ENCODE data around the gene SMIM3. TPM values are rescaled to one million over a fixed set of nuclear protein-coding genes. Genes with fewer than 3 reads are reported as not detected.
"Not testable (repeated sequence)": the region's sequence is repeated elsewhere in the genome, so short reads cannot be mapped to it uniquely, and the experiment has no call there.

The SMIM3 gene
- total RNA-seq, 1 donor: 61.8 TPM

DNA sequence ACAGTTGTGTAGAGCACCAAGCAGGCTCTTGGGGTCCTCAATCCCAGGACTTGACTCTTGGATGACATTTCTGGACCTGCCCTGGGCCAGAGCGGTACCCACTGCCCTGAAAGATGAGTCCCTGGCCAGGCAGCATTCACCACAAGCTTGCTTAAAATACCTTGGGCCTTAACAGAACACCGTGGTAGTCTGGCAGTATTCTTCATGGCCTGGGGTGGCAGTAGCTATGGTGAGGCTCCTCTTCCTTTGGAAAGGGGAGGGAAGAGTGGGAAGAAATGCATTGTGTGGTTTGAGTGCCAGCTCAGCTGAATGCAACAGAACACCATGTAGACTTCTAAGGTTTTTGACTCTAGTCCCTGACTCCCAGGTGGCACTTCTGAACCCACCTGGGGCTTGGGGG, 38.4 kb downstream of the SMIM3 start:
- H3K4me3 ChIP-seq (ENCODE audit: low read depth, low read length): no peak overlapping the region
- no peak for TF ChIP-seq CTCF (IDR thresholded peaks at IDR 0.05; ENCODE audit: insufficient read depth, low read length)
- no peak for DNase-seq (ENCODE audit: low read depth)

GRCh38 chr5:150829744-150830143, 51.2 kb downstream of the SMIM3 start:
- DNase-seq (ENCODE audit: low read depth): no peak
- H3K4me3 ChIP-seq (ENCODE audit: low read depth, low read length): no peak overlapping the region
- no peak for TF ChIP-seq CTCF (IDR thresholded peaks at IDR 0.05; ENCODE audit: insufficient read depth, low read length)

DNA sequence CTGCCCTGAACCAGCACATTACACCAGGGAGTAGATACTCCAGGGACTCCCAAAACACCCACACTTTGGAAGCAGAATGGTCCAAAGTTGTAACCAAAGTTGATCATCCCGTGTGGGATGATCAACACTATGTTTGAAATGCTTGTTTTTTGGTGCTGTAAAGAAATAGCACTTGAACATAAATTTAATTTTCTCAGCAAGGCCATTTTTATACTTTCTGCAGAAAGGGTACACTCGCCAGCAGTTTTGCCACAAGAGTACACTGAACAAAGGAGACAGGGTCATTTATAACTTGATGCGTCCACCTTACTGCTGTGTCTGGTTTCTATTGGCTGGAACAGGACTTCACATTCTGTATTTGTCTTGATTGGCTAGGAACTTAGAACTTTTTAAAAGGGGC, 53.3 kb downstream of the SMIM3 start:
- H3K4me3 ChIP-seq (ENCODE audit: low read depth, low read length); DNase-seq (ENCODE audit: low read depth): not testable (repeated sequence)

DNA sequence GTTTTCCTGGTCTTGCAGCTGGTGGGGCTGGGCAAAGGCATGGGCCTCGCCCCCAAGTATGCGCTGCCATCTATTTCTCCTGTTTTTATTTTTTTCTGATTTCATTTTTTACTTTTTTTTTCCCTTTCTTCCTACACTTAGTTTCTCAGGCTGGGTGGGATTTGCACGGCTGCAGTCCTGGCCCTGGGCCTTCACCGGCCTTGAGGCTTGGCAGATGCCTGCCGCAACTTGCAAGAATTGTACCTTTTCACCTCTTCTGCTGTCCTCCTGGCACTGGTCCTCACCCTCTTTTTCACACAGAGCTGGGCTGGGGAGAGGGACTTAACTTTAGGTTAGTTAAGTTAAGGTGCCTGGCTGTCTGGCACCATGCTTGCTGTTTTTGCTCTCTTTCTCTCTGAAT, 57.5 kb downstream of the SMIM3 start:
- DNase-seq (ENCODE audit: low read depth): no peak
- H3K4me3 ChIP-seq (ENCODE audit: low read depth, low read length): no peak overlapping the region
- no peak for TF ChIP-seq CTCF (IDR thresholded peaks at IDR 0.05; ENCODE audit: insufficient read depth, low read length)

- H3K4me3 ChIP-seq (ENCODE audit: low read depth, low read length): no peak overlapping the region
- no peak for TF ChIP-seq CTCF (IDR thresholded peaks at IDR 0.05; ENCODE audit: insufficient read depth, low read length)
- DNase-seq (ENCODE audit: low read depth): no peak
These were observed 58.1 kb downstream of the SMIM3 start for GRCh38 chr5:150836703-150837102.

- H3K4me3 ChIP-seq (ENCODE audit: low read depth, low read length); DNase-seq (ENCODE audit: low read depth): not testable (repeated sequence)
These were observed 66.8 kb downstream of the SMIM3 start for GRCh38 chr5:150845185-150845859.

DNA sequence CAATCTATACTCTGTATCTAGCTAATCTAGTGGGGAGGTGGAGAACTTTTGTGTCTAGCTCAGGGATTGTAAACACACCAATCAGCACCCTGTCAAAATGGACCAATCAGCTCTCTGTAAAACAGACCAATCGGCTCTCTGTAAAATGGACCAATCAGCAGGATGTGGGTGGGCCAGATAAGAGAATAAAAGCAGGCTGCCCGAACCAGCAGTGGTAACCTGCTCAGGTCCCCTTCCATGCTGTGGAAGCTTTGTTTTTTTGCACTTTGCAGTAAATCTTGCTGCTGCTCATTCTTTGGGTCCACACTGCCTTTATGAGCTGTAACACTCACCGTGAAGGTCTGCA, 67.7 kb downstream of the SMIM3 start, which contains the start of gene IRGM:
Gene IRGM, plus strand, starts transcription at position 214 of the 346 bp plus-strand sequence. CDS start 1,603 bp downstream, outside the sequence.
- H3K4me3 ChIP-seq (ENCODE audit: low read depth, low read length): not testable (repeated sequence)

More for the DNA sequence above, 67.7 kb downstream of the SMIM3 start, which contains the start of gene IRGM:
- not testable (repeated sequence) for DNase-seq (ENCODE audit: low read depth)

Other genes starting within 250 kb of the SMIM3 start
- 3.9 and 4.6 TPM in 2 replicates for gene SYNPO, start 138.1 kb upstream of the SMIM3 start, total RNA-seq (ENCODE audit: low replicate concordance)
- 0.16 and 0.72 TPM in 2 replicates for gene MYOZ3, start 117.5 kb upstream of the SMIM3 start, total RNA-seq (ENCODE audit: low replicate concordance)
- 35.7 and 60.4 TPM in 2 replicates for gene RBM22, start 77.7 kb upstream of the SMIM3 start, total RNA-seq (ENCODE audit: low replicate concordance)
- 38.5 and 73.9 TPM in 2 replicates for gene DCTN4, start 19.7 kb upstream of the SMIM3 start, total RNA-seq (ENCODE audit: low replicate concordance)
- 0.09 TPM in 1 of 2 replicates, not detected in the other for gene IRGM, start 67.8 kb downstream of the SMIM3 start, total RNA-seq (ENCODE audit: low replicate concordance)
- gene ZNF300, start 126.2 kb downstream of the SMIM3 start, total RNA-seq (ENCODE audit: low replicate concordance): 7.5 and 8.1 TPM in 2 replicates
- gene GPX3, start 241.8 kb downstream of the SMIM3 start, total RNA-seq (ENCODE audit: low replicate concordance): 11.3 and 53.1 TPM in 2 replicates

Data from fibroblast of the aortic adventitia (primary cell).